Measurements from ENCODE around the gene B3GAT1. TPM values are rescaled to one million over a fixed set of nuclear protein-coding genes. Genes with fewer than 3 reads are reported as not detected.

Gene B3GAT1
- total RNA-seq, 3 donors from 2014 or later, result 0.09 to 0.38 (median 0.22) TPM

DNA sequence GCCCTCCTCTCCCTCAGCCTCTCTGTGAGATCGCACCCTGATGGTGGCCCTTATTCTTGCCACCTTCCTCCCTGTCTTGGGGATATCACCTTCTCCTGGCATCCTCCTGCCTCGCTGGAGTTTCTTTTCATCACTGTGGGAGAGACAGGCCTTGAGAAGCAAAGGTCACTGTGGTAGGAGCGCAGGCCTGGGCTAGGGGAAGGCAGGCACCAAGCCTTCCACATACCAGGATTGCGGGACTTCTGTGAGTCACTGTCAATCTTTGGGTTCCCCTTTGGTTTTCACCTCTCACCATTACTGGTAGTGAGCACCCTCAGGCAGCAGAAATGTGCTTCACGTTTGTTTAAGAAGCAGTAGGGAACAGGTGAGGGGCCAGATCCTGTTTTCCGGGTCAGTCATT lies 31.2 kb upstream of the B3GAT1 start:
- intact Hi-C loops (cut with DNase I, micrococcal nuclease), result no loop called here
- no peaks in the 10 kb centered on the region for H3K36me3 ChIP-seq (ENCODE audit: low read depth)
- no peak for ATAC-seq

GRCh38 chr11:134442246-134442645 lies 30.2 kb upstream of the B3GAT1 start:
- TF ChIP-seq, protein P1, sequence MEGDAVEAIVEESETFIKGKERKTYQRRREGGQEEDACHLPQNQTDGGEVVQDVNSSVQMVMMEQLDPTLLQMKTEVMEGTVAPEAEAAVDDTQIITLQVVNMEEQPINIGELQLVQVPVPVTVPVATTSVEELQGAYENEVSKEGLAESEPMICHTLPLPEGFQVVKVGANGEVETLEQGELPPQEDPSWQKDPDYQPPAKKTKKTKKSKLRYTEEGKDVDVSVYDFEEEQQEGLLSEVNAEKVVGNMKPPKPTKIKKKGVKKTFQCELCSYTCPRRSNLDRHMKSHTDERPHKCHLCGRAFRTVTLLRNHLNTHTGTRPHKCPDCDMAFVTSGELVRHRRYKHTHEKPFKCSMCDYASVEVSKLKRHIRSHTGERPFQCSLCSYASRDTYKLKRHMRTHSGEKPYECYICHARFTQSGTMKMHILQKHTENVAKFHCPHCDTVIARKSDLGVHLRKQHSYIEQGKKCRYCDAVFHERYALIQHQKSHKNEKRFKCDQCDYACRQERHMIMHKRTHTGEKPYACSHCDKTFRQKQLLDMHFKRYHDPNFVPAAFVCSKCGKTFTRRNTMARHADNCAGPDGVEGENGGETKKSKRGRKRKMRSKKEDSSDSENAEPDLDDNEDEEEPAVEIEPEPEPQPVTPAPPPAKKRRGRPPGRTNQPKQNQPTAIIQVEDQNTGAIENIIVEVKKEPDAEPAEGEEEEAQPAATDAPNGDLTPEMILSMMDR (IDR thresholded peaks at IDR 0.05), result no peak
- Histone ChIP-seq H3K4me1 (ENCODE audit: low read depth) (no peaks in the 10 kb centered on the region), H3K36me3 (ENCODE audit: low read depth) (no peaks in the 10 kb centered on the region), H3K9me3 (no peaks in the 10 kb centered on the region), H3K4me3 (no peak overlapping the region)
- DNase-seq (no peak), ATAC-seq (no peak)
- intact Hi-C loops (cut with DNase I, micrococcal nuclease), result no loop called here

More for the DNA sequence above, 31.2 kb upstream of the B3GAT1 start:
- no peak overlapping the region for H3K4me3 ChIP-seq
- TF ChIP-seq, protein P1 (IDR thresholded peaks at IDR 0.05), result no peak
- no peak for DNase-seq
- H3K4me1 ChIP-seq (ENCODE audit: low read depth), result no peaks in the 10 kb centered on the region
- H3K9me3 ChIP-seq, result no peaks in the 10 kb centered on the region

DNA sequence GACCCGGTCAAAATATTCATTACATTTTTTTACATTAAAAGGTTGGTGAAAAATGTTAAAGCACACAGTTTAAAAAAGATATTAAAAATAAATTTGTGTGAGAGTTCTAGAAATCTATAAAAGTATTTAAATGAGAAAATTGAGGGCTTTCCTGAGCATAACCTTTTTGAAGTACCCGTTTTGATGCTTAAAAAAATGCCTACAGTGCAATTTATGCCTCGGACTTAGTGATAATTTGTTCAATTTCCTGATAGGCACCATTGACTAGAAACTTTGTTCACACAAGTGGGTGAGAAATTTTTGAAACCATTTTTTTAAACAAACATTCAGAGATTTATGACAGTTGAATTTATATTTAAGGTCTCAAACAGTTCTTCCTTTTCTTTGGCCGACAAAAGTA lies 29.7 kb upstream of the B3GAT1 start:
- no peak for ATAC-seq

GRCh38 chr11:134441281-134441680 lies 29.2 kb upstream of the B3GAT1 start:
- Histone ChIP-seq H3K4me3 (no peak overlapping the region), H3K9me3 (no peaks in the 10 kb centered on the region), H3K36me3 (ENCODE audit: low read depth) (no peaks in the 10 kb centered on the region), H3K4me1 (ENCODE audit: low read depth) (no peaks in the 10 kb centered on the region)
- DNase-seq (no peak), ATAC-seq (no peak)
- intact Hi-C loops (cut with DNase I, micrococcal nuclease), result no loop called here
- TF ChIP-seq, protein P1 (IDR thresholded peaks at IDR 0.05), result no peak

More for the DNA sequence above, 29.7 kb upstream of the B3GAT1 start:
- Histone ChIP-seq H3K36me3 (ENCODE audit: low read depth) (no peaks in the 10 kb centered on the region), H3K4me1 (ENCODE audit: low read depth) (no peaks in the 10 kb centered on the region), H3K9me3 (no peaks in the 10 kb centered on the region), H3K4me3 (no peak overlapping the region)
- DNase-seq, result no peak
- TF ChIP-seq, protein P1 (IDR thresholded peaks at IDR 0.05), result no peak
- intact Hi-C loops (cut with DNase I, micrococcal nuclease), result no loop called here

- intact Hi-C loops (cut with DNase I, micrococcal nuclease), result no loop called here
- Histone ChIP-seq H3K4me1 (ENCODE audit: low read depth) (no peaks in the 10 kb centered on the region), H3K36me3 (ENCODE audit: low read depth) (no peaks in the 10 kb centered on the region), H3K4me3 (no peak overlapping the region), H3K9me3 (no peaks in the 10 kb centered on the region)
- ATAC-seq, result no peak
- no peak for DNase-seq
- TF ChIP-seq, protein P1 (IDR thresholded peaks at IDR 0.05), result no peak
These were observed 28.8 kb upstream of the B3GAT1 start for GRCh38 chr11:134440851-134441250.

Data from mucosa of descending colon (tissue), 3 donors.